ENCODE results near the gene DNHD1. TPM values are rescaled to one million over a fixed set of nuclear protein-coding genes. Genes with fewer than 3 reads are reported as not detected.

Gene DNHD1
- total RNA-seq, 3 donors from 2014 or later: 12.9 to 17.7 (median 15.5) TPM

DNA sequence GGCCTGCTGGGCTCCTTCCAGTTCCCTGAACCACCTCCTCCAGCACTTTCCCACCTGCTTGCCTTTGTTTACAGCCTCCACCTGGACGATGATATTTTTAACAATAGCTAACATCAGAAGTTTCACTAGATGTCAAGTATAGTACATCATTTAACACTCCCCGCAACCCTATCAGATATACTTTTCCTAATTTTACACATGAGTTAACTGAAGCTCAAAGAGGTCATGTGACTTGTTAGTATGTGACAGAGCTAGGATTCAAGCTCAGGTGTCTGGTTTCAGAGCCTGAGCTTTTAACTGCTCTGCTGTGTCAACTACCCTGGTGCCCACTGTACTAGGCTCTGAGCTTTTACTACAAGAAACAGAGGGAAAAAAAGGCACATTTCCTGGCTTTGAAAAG is 42.0 kb upstream of the DNHD1 start:
- H3K9me3 ChIP-seq: no peaks in the 10 kb centered on the region
- H3K4me3 ChIP-seq: no peak overlapping the region
- H3K36me3 ChIP-seq (ENCODE audit: low read depth): no peaks in the 10 kb centered on the region
- ATAC-seq (no peak), DNase-seq (no peak)
- TF ChIP-seq, protein P1, sequence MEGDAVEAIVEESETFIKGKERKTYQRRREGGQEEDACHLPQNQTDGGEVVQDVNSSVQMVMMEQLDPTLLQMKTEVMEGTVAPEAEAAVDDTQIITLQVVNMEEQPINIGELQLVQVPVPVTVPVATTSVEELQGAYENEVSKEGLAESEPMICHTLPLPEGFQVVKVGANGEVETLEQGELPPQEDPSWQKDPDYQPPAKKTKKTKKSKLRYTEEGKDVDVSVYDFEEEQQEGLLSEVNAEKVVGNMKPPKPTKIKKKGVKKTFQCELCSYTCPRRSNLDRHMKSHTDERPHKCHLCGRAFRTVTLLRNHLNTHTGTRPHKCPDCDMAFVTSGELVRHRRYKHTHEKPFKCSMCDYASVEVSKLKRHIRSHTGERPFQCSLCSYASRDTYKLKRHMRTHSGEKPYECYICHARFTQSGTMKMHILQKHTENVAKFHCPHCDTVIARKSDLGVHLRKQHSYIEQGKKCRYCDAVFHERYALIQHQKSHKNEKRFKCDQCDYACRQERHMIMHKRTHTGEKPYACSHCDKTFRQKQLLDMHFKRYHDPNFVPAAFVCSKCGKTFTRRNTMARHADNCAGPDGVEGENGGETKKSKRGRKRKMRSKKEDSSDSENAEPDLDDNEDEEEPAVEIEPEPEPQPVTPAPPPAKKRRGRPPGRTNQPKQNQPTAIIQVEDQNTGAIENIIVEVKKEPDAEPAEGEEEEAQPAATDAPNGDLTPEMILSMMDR (IDR thresholded peaks at IDR 0.05): no peak
- no peaks in the 10 kb centered on the region for H3K4me1 ChIP-seq (ENCODE audit: low read depth)
- intact Hi-C loops (cut with DNase I, micrococcal nuclease): no loop called here

GRCh38 chr11:6456361-6457073 is 40.6 kb upstream of the DNHD1 start:
- H3K4me1 ChIP-seq (ENCODE audit: low read depth): no peaks in the 10 kb centered on the region
- H3K36me3 ChIP-seq (ENCODE audit: low read depth): no peaks in the 10 kb centered on the region
- H3K9me3 ChIP-seq: no peaks in the 10 kb centered on the region
- H3K4me3 ChIP-seq: no peak overlapping the region
- DNase-seq (no peak), ATAC-seq (no peak)
- intact Hi-C loops (cut with DNase I, micrococcal nuclease): no loop called here
- TF ChIP-seq, protein P1 (IDR thresholded peaks at IDR 0.05): no peak

DNA sequence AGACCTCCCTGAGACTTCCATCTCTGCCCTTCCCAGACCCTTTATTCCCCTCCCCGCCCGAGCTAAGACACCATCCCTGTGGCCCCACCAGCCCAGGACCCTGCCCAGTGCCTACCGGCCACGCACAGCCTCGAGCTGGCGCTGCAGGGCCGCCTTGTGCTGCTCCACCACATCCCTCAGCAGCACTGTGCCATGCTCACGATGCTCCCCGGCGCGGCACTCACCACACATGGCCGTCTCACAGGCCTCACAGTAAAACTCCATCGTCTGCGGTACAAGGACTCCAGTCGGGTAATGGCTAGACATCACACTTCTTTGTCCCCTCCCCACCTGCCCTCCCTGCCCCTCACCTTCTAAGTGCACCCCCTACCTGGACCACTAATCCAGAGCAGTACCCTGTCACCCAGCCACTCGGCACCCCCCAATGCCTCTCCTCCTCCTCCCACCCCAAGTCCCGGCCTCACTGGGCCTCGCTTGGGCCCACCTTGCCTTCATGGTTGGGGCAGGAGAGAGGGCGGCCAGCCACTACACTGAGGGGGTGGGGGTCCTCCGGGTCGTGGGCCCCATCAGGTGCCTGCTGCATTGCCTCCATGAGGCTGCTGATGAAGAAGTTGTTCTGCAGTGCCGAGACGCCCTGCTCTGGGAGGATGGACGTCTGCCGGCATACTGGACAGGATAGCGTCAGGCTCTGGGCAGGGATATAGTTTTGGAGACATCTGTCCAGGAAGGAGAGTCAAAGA is 39.3 kb upstream of the DNHD1 start:
- intact Hi-C loops (cut with DNase I, micrococcal nuclease): no loop called here
- TF ChIP-seq, protein P1 (IDR thresholded peaks at IDR 0.05): no peak
- no peaks in the 10 kb centered on the region for H3K4me1 ChIP-seq (ENCODE audit: low read depth)
- ATAC-seq: no peak
- DNase-seq: no peak
- no peaks in the 10 kb centered on the region for H3K9me3 ChIP-seq
- H3K4me3 ChIP-seq: no peak overlapping the region
- peaks cover 4% of the 10 kb centered on the region for H3K36me3 ChIP-seq (ENCODE audit: low read depth)

DNA sequence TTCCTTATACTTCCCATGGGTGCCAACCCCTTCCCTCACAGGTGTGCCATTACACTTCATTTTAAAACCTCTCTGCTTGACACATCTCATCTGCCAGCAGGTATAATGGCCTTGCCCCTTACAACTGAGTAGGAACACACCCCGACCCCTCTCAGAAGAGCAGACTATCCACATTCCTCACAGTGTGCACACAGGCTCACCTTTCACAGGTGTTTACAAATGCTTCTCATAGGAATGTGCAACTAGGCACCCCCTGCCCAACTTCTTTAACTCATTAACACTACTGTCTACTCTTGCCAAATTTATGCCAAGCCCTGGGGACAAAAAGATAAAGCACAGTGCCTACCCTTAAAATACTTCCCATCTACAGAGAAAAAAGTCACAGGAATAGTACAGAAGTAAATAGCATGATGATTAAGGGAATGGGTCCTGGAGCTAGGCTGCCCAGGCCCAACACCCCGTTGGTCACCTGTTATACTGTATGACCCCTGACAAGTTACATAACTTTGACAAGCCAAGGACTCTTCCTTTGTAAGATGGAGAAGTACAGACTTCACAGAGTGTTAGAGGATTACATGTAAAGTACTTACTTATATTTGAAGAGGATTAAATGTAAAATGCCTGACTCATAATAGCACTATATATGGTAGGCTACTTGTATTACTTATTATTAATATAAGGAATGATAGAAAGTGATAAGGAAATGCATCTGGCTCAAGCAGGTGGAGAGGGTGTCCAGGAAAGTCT is 38.6 kb upstream of the DNHD1 start:
- Histone ChIP-seq H3K4me3 (no peak overlapping the region), H3K9me3 (no peaks in the 10 kb centered on the region), H3K36me3 (ENCODE audit: low read depth) (peaks cover 4% of the 10 kb centered on the region), H3K4me1 (ENCODE audit: low read depth) (no peaks in the 10 kb centered on the region)
- DNase-seq (no peak), ATAC-seq (no peak)
- intact Hi-C loops (cut with DNase I, micrococcal nuclease): no loop called here
- TF ChIP-seq, protein P1 (IDR thresholded peaks at IDR 0.05): no peak

GRCh38 chr11:6459099-6459450 is 38.0 kb upstream of the DNHD1 start:
- no peaks in the 10 kb centered on the region for H3K9me3 ChIP-seq
- no peak overlapping the region for H3K4me3 ChIP-seq
- ATAC-seq (peak; percentile 67), DNase-seq (no peak)
- no peaks in the 10 kb centered on the region for H3K4me1 ChIP-seq (ENCODE audit: low read depth)
- peaks cover 4% of the 10 kb centered on the region for H3K36me3 ChIP-seq (ENCODE audit: low read depth)
- TF ChIP-seq, protein P1 (IDR thresholded peaks at IDR 0.05): no peak
- intact Hi-C loops (cut with DNase I, micrococcal nuclease): no loop called here

Data from mucosa of descending colon (tissue), 3 donors.